ENCODE results near the gene RETREG2.
"Not testable (repeated sequence)": the region's sequence is repeated elsewhere in the genome, so short reads cannot be mapped to it uniquely, and the experiment has no call there.

RETREG2 gene

DNA sequence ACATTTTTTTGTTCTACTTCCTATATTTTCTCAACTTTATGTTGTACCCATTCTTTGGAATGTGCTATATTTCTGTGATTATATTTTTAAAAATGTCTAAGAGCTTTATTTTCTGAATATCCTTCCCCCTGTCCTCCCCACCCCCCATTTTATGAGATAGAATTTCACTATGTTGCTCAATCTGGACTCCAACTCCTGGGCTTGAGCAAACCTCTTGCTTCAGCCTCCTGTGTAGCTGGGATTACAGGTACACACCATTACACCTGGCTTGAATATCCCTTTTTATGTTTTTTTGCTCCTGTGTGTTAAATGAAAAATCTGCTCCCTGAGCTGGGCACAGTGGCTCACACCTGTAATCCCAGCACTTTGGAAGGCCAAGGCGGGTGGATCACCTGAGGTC lies 19.3 kb downstream of the RETREG2 start:
- DNase-seq (ENCODE audit: low spot score): no peak

DNA sequence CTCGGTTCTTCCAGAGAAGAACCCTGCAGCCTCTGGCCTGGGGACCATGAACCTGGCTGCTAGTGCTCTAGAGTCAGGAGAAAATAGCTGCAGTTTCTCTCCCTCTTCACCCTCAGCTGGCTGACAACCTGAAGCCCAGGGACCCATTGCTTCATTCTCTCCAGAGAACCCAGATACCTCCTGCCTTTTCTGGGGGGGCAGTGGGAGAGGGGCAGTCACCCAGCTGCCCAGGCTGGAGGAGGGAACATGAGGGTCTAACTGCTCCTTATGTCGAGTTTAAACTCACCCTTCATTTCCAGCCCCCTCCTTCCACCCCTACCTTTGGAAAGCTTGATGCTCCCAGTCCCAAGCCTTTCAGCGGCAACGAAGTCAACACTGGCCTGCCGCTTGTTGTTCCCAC lies 20.9 kb downstream of the RETREG2 start:
- no peak for DNase-seq (ENCODE audit: low spot score)

DNA sequence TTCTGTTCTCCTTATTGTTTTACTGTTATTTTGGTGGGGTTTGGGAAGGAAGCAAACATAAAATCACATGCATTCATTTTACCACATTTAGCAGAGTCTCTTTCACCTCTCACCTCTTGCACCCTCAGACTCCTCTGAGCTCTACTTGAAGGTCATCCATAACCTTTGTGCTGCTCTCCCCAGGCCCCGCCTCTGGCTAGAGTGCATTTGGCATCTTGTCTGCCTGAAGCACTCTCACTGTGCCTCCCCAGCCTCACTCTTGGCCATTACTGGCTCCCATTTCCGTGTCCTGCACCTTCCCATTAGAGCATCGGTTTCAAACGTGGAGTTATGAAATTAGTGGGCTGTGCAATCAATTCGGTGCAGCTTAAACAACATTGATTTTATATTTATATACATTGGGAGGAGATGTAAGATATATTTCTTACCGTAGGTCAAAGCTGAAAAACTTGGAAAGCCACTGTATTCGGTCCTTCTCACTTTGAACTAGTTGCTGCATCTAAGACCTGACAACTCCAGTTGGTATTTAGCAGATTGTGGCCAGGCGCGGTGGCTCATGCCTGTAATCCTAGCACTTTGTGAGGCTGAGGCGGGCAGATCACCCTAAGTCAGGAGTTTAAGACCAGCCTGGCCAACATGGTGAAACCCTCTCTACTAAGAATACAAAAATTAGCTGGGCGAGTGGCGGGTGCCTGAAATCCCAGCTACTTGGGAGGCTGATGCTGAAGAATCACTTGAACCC lies 21.6 kb downstream of the RETREG2 start:
- no peak for DNase-seq (ENCODE audit: low spot score)

DNA sequence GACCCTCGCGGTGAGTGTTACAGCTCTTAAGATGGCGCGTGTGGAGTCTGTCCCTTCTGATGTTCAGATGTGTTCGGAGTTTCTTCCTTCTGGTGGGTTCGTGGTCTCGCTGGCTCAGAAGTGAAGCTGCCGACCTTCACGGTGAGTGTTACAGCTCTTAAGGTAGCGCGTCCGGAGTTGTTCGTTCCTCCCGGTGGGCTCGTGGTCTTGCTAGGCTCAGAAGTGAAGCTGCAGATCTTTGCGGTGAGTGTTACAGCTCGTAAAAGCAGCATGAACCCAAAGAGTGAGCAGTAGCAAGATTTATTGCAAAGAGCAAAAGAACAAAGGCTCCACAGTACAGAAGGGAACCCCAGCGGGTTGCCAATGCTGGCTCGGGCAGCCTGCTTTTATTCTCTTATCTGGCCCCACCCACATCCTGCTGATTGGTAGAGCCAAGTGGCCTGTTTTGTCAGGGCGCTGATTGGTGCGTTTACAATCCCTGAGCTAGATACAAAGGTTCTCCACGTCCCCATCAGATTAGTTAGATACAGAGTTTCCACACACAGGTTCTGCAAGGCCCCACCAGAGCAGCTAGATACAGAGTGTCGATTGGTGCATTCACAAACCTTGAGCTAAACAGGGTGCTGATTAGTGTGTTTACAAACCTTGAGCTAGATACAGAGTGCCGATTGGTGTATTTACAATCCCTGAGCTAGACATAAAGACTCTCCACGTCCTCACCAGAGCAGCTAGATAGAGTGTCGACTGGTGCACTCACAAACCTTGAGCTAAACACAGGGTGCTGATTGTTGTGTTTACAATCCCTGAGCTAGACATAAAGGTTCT lies 22.6 kb downstream of the RETREG2 start:
- DNase-seq (ENCODE audit: low spot score): not testable (repeated sequence)

DNA sequence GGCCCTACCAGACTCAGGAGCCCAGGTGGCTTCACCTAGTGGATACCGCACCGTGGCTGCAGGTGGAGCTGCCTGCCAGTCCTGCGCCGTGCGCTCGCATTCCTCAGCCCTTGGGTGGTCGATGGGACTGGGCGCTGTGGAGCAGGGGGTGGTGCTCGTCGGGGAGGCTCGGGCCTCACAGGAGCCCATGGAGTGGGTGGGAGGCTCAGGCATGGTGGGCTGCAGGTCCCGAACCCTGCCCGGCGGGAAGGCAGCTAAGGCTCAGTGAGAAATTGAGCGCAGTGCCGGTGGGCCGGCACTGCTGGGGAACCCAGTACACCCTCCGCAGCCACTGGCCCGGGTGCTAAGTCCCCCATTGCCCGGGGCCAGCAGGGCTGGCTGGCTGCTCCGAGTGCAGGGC lies 23.3 kb downstream of the RETREG2 start:
- not testable (repeated sequence) for DNase-seq (ENCODE audit: low spot score)

DNA sequence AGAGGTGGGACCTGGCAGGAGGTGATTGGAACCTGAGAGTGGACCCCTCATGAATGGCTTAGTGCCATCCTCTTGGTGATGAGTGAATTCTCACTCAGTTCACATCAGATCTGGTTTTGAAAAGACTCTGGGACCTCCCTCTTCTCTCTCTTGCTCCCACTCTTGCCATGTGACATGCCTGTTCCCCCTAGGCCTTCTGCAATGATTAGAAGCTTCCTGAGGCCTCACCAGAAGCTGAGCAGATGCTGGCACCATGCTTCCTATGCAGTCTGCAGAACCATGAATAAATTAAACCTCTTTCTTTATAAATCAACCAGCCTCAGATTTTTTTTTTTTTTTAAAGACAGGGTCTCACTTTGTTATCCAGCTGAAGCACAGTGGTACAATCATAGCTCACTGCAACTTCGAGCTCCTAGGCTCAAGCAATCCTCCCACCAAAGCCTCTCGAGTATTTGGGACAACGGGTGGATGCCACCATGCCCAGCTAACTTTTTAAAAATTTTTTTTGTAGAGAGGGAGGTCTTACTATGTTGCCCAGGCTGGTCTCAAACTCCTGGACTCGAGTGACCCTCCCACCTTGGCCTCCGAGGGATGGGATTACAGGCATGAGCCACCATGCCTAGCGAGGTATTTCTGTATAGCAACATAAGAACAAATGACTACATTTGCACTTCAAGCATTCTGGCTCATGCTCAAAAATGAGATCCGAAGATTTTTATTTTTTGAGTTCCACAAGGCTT lies 26.5 kb downstream of the RETREG2 start:
- DNase-seq (ENCODE audit: low spot score): no peak

DNA sequence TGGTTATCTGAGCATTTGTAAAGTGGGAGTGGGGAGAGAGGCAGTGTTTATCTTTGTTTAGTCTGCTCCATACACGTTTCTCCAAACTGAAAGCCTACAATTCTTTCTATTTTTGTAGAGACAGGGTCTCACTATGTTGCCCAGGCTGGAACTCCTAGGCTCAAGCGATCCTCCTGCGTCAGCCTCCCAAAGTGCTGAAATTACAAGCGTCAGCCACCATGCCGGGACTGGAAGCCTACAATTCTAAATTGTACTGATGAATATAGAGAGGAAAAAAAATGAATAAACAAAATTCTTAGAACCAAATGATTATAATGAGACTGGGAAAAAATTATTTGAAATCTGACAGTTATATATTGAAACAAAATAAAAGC lies 27.1 kb downstream of the RETREG2 start:
- DNase-seq (ENCODE audit: low spot score): no peak

DNA sequence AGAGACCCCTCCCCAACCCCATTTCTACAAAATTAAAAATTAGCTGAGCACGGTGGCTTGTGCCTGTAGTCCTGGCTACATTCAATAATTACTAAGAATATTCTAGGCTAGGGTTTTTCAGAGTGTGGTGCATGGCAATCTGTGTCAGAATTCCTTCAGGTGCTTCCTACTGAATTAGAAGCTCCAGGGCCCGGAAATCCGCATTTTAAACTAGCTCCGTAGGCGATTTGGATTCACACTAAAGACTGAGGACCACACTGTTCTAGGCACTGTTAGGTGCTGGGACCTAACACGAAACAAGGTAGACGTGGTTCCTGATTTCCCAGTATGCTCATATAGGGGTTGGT lies 27.9 kb downstream of the RETREG2 start:
- no peak for DNase-seq (ENCODE audit: low spot score)

DNA sequence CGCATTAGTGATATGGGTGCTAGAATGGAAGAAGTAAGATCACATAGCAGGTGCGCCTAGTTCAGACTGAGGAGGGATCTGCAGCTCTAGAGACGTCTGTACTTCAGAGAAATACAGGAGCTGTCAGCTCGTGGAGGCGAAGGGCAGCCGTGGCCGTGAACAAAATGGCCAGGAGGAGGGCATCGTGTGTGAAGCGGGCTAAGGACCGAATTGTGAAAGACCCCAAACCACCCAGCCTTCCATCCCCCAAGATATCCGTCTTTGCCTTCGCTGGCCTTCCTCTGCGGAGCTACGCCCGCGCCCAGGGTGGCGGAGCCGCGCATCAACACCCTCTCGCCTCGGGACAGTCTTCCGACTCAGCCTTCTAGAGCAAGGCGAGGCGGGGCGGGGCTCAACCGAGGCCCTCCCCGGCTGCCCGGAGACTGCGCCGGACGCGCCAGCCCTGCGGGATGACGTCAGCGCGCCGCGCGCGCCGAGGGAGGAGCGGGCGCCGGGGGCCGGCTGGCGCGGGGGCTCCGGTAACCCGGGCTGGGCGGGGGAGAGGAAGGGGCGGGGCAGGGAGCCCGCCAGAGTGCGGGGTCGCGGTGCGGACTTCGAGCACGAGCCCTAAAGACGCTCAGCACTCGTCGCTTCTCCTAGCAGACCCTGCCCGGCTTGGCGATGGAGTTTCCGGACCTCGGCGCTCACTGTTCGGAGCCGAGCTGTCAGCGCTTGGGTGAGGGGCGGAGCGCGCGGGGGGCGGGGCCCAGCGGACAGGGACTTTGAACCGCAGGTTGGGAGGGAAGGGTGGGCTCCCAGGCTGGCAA lies 28.5 kb downstream of the RETREG2 start, which contains the start of gene ZFAND2B:
Gene ZFAND2B, plus strand, starts transcription at position 455 of the 806 bp plus-strand sequence. Its CDS starts 206 bp downstream, at position 661.
- peak; percentile 99 for DNase-seq (ENCODE audit: low spot score)

DNA sequence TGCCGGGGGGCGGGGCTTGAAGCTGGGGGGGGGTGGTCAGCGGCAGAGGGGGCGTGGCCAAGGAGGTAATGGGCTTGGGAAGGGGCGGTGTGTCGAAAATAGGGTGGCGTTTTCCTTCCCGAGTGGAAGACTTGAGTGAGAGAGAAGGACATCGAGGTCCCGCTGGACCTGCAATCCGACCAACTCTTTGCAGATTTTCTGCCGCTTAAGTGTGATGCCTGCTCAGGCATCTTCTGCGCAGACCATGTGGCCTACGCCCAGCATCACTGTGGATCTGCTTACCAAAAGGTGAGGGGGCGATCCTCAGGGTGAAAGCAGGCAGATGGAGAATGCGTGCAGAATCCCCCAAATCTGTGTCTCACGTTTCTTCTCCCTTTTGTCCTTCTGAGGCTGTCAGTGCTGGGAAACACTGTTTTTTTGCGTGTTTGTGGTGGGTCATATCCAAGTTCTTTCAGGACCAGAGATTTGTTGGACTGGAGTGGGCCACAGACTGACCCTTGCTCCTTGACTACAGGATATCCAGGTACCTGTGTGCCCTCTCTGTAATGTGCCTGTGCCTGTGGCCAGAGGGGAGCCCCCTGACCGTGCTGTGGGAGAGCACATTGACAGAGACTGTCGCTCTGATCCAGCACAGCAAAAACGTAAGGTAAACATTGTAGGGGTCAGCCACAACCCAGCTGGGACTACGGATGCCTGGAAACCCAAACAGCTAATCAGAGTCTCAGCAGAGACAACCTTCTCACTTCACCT lies 29.2 kb downstream of the RETREG2 start:
- no peak for DNase-seq (ENCODE audit: low spot score)

DNA sequence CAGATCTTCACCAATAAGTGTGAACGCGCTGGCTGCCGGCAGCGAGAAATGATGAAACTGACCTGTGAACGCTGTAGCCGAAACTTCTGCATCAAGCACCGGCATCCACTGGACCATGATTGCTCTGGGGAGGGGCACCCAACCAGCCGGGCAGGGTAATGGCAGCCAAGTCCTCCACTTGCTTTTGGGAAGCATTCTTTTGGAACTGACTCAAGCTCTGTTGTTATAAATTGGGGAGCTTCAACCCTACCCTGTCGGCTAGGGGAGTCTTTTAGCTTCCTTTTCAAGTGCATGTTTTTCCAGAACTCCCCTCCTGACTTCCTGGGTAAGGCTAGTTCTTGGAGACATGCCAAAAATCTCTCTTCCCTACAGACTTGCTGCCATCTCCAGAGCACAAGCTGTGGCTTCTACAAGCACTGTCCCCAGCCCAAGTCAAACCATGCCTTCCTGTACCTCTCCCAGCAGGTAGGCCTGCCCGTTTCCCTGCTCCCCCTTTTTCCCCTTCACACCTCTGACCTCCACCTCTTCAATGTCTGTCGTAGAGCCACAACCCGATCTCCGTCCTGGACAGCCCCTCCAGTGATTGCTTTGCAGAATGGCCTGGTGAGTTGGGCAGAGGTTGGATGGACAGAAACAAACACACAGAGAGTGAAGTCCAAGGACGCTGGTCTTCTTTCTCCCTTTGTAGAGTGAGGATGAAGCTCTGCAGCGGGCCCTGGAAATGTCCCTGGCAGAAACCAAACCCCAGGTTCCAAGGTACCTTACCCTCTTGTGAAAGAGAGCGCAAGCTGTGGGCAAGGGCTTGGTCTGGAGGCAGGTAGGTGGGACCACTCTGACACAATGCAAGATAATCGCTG lies 30.0 kb downstream of the RETREG2 start:
- peak; percentile 37 for DNase-seq (ENCODE audit: low spot score)

DNA sequence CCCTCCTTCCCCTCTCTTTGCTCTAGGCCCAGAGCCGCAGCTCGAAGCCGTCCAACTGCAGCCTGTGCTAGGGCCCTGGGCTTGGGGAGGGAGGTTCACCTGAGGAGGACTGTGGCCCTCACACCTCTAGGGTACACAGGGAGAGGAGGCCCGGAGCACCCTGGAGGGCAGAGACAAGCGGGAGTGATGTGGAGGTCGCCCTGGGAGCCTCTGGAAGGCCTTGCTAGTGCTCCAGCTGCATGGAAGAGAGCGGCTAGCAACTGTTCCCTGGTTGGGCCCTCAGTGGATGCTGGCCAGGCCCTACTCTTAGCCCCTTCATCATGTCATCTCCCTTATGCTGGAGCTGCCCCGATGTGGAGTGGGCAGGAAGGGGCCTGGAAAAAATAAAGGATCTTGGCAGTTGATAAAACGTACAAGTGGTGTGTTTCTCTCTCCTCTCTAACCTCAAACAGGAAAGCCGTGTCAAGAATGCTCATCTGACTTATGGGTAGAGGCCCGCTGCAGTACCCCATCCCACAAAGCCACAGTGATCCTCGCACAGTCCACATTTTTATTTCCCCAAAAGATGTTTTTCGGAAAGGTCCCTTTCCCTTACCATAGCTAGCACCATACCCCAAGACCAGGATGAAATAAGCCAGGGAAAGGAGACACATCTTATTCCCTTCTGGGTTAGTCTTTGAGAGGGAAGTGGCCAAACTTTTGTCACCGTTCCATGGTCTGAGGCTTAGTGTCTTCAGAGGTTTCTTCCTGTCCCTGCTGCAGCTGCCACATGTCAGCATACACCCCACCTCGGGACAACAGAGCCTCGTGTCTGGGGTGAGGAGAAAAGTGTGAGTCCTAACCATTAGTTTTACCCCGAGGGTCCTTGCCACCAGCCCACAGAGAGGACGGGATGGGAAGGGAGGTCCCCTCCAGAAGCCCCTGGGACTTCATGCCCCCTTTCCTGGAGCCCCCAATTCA lies 31.4 kb downstream of the RETREG2 start:
- DNase-seq (ENCODE audit: low spot score): no peak

DNA sequence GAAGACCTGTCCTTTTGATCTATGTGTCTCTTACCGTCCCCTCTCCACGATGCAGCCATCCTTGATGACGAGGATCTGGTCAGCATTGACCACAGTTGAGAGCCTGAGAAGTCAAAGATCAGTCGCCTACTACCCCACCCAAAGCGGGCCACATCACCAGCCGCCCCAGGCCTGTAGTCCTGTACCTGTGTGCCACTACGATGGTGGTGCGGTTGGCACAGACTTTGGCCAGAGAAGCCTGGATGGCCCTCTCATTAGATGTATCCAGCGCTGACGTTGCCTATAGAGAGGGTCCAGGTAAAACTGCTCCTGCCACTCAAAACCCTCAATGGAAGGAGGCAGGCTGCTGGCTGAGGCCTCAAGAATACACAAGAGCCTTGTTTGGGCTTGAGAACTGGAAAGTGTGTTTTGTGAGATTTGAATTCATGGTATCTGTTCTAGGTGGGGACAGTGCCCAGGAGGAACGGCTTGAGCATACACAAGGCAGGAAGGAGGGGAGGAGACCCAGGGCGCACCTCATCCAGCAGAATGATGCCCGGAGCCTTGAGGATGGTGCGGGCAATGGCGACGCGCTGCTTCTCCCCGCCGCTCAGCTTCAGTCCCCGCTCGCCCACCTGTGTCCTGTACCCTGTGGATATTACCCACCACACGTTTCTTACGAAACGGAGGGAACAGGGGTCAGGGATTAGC lies 32.3 kb downstream of the RETREG2 start:
- DNase-seq (ENCODE audit: low spot score): no peak

DNA sequence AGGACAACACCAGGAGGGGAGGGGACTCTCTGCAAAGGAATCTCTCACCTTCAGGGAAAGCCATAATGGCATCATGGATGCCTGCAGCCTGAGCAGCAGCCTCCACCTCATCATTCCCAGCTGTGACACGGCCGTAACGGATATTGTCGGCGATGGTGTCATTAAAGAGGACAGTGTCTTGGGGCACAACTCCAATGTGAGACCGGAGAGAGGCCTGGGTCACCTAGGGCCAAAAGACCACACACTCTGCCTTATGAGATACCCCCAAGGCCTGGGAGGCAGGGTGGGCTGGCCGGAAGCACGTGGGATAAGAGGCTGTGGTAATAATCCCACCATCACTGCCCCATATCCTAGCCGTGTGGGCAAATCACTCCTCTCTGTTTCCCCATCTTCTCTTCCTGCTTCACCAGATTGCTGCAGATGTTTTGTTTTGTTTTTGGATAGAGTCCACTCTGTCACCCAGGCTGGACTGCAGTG lies 32.8 kb downstream of the RETREG2 start:
- no peak for DNase-seq (ENCODE audit: low spot score)

DNA sequence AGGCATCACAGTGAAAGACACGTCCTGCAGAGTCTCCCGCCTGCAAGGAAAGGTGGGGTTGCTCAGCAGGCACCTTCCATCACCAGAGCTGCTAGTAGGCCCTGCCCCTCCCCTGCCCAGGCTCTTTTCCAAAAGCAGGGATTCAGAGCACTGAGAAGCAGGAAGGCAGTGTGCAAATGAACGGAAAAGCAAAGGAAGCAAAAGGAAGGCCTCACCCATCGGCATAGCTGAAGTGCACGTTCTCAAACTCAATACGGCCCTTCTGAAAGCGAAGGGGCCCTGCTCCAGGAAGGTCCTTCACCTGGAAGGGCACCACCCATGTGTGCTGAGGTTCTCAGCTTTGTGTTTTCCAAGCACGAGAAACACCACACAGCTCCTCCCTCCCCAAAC lies 34.9 kb downstream of the RETREG2 start:
- DNase-seq (ENCODE audit: low spot score): no peak

DNA sequence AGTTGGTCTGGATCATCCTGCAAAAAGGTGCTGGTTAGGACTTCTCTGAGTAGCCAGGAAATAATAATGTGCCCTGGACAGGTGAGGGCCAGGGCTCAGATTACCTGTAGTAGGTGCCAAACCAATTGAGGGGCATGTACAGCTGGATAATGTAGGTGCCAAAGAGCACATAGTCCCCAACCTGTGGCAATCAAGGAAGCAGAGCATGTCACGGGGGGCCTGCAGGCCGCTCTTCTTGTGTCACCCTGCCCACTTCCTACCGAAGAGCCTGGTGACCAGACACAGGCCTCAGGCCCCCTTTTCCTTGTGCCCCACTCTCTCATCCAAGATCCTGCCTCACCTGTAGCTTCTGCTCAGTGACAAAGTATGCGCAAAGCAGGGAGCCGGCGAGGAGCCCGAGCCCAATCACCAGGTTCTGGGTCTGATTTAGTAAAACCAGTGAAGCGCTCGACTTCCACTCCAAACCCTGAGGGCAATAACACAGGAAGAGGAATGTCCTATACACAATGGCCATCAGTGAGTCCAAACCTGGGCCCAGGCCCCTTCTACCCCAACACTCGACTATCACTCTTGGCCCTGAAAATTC lies 35.5 kb downstream of the RETREG2 start:
- DNase-seq (ENCODE audit: low spot score): no peak

DNA sequence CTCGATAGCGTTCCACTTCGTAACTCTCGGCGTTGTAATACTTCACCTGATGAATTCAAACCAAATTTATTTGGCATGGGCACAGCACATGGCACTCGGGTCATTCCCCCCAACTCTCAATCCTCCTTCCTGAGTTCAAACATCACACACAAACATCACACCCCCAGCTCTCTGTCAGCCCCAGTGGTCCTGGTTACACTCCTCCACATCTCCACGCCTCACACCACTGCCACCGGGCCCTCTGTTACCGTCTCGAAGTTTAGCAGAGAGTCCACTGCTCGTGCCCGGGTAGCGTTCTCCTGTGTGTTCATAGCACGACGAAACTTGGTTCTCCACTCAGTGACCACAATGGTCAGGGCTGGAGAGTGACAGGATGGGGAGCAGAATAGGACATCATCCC lies 36.1 kb downstream of the RETREG2 start:
- no peak for DNase-seq (ENCODE audit: low spot score)

DNA sequence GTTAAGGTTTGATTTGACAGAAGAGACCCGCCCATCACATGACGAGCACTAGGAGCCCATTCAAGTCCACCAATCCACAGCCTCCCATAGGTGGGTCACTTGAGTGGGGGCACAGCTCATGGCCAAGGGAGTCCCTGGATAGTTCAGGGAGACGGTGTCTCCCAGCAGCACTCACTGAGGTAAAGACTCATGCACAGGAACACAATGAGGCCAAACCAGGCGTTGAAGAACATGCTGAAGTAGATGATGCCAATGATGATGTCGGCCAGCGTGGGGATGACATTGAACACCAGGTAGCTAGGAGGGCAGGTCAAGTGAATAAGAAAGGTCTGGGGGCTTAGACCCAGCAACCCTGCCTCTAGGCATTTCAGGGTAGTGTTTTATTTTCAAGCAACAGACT lies 36.7 kb downstream of the RETREG2 start:
- no peak for DNase-seq (ENCODE audit: low spot score)
